Ureter (tissue), 1 donor: ENCODE data around the gene CELA2B. TPM values are rescaled to one million over a fixed set of nuclear protein-coding genes. Genes with fewer than 3 reads are reported as not detected.
"Not testable (repeated sequence)": the region's sequence is repeated elsewhere in the genome, so short reads cannot be mapped to it uniquely, and the experiment has no call there.

Experiments
- DNase-seq: peaks from one replicate; pipeline ENCODE4 v3.0.0-alpha.2; 2020; ENCODE audit warnings: low spot score
- total RNA-seq: library from RNA; stranded (reverse); gene quantifications from one replicate; pipeline ENCODE4 v1.2.4, GENCODE V29; 2023
- donor health status: DM: yes; HTN: yes; CAD: no.

Gene CELA2B
- total RNA-seq, 1 donor from 2014 or later, result not detected

DNA sequence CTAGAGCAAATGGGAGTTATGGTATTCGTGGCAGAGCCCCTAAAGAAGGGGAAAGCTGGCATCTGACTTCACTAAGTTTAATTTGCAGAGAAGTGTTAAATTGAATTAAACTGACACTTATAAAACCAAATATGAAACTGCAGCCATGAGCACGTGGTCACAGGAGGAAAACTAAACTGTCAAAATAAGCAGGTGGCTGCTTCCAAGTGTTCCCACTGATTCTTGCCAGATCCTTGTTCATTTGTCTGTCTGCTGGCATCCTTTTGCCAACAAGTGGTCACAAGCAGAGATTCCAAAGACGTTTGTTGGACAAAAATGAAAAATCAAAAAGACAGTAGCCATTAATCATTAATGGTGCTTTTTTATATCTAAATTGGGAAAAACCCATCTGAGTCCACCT lies 6.5 kb upstream of the CELA2B start:
- no peak for DNase-seq

DNA sequence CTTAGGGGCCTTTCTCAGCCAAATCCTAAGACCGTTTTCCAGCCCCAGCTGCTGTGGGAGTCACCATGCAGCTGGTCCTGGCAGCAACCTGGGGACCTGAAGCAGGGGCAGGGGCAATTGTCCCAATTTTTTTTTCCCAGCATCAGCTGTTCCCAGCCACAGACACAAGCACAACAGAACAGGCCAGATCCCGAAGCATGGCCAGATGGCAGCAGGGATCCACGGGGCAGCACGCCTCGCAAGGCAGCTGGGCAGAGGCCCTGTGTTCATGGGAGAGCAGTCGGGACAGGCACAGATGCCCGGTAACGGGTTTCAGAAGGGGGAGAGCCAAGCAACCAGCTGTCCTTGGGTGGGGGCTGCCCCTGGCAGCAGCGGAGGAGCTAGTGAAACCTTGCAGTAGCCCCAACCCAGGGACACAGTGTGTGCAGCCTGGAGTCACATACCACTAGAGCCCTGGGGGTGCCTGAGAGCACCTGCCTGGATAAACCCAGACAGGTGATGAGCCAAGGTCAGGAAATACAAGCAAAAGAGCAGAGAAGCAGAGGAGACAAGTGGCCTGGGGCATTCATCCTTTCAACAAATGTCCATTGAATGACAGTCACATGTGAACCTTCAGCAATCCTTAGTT lies 6.0 kb upstream of the CELA2B start:
- not testable (repeated sequence) for DNase-seq

DNA sequence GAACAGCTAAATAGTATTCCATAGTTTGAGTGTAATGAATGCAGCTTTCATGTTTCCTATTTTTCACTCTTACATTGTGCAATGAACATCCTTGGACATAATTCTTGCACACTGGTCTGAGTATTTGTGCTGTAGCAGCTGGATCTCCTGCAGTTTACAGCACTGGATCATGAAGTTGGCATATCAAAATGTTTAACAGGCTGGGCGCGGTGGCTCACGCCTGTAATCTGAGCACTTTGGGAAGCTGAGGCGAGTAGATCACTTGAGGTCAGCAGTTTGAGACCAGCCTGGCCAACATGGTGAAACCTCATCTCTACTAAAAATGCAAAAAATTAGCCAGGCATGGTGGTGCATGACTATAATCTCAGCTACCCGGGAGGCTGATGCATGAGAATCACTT lies 4.8 kb upstream of the CELA2B start:
- DNase-seq, result not testable (repeated sequence)

DNA sequence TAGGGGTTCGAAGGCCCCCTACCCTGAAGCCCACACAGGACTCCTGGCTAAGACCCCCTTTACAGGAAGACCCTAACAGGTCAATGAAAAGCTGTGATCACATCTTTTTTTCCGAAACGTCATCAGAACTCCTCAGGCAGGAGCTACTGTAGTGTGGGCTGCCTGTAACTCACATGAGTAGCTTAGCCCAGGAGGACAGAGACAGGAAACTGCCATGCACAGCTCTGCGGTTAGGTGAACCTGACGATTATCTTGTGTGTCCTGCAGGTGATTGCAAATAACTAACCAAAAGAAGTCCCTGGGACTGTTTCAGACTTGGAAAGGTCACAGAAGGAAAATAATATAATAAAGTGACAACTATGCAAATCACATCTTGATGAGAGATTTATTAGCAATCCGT lies 4.2 kb upstream of the CELA2B start:
- DNase-seq, result not testable (repeated sequence)

DNA sequence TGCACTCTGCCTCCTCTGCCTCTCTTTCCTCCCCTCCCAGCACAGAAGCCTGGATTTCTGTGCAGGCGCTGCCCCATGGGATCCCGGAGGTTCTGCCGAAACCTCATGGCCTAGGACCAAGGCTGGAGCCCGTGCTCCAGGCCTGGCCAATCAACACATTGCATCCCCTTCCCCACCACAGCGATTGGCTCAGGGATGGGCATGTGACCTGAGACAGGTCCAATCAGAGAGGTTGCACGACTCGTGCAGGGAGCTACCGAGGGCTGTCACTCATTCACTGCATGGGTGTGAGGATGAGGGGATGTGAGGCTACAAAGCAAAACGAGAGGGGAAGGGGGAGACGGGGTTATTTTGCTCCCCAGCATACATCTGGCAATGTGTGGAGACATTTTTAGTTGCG lies 3.3 kb upstream of the CELA2B start:
- DNase-seq, result no peak

DNA sequence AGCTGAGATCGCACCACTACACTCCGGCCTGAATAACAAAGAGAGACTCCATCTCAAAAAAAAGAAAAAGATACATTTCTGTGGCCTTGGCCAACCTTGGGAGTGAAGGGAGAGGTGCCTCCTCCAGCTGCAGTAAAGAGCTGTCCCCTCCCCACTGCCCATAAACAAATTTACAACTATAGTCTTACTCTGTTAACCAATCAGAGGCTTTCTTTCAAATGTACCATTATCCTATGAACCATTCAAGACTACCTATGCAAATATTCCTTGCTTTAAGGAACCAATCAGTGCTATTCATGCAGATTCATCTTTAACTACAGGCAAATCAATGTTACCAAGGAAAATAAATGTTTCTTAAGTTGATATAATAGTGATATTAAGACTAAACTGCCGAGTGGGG lies 1.0 kb downstream of the CELA2B start:
- DNase-seq, result no peak

DNA sequence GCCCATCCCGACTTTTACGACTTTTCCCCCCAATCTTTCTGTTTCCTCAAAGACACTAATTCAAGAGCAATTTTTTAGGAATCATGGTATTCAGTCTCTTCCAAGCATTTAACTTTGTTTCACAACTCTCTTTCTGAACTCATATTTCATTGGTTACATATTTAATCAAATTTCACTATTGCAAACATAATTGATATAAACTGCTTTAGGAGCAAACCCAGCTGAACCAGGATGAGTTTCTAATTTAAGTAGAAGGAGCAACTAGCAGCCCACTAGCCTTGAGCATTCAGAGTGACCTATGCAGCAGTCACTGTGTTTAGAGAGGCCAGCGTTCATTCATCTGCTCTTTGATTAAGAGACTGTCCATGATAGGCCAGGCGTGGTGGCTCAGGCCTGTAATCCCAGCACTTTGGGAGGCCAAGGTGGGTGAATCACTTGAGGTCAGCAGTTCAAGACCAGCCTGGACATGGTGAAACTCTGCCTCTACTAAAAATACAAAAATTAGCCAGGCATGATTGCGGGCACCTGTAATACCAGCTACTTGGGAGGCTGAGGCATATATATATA lies 1.8 kb downstream of the CELA2B start:
- no peak for DNase-seq

DNA sequence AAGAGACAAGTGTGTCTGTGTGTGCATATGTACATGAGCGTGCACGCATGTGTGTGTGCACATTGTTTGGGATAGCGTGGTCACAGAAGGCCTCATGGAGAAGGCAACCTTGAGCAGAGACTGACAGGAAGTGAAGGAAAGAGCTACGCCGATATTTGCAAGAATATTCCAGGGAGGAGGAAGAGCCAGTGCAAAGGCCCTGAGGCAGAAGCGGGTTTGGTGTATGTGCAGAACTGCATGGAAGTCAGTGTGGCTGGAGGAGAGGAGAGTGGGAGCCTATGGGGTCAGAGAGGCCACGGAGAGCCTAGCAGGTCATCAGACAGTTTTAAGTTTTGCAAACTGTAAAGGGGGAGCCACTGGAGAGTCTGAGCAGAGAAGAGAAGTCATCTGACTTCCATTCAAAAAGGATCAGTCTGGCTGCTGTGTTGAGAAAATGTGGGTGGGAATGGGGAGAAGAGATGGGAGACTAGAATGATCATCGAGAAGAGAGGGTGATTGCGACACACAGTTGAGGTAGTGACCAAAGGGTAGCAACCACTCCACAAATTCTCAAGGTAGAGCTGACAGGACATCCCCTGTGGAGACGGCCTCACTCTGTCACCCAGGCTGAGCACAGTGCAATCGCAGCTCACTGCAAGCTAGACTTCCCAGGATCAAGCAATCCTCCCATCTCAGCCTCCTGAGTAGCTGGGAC lies 3.9 kb downstream of the CELA2B start:
- no peak for DNase-seq

DNA sequence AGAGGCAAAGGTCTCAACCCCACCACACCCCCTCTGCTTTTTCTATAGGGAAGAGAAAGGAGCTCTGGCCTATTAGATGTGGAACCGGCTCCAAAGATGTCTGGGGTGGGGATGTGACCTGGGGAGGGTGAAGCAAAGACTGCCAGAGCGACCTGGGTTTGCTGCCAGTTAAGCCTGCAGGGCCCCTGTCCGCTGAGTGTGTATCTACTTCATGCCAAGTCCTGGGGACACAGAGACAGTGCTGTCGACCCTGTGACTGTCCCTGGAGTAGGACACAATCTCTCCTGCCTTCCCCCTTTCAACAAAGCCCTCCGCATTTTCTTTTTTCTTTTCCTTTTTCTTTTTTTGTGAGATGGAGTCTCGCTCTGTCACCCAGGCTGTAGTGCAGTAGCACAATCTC lies 6.6 kb downstream of the CELA2B start:
- DNase-seq, result not testable (repeated sequence)

DNA sequence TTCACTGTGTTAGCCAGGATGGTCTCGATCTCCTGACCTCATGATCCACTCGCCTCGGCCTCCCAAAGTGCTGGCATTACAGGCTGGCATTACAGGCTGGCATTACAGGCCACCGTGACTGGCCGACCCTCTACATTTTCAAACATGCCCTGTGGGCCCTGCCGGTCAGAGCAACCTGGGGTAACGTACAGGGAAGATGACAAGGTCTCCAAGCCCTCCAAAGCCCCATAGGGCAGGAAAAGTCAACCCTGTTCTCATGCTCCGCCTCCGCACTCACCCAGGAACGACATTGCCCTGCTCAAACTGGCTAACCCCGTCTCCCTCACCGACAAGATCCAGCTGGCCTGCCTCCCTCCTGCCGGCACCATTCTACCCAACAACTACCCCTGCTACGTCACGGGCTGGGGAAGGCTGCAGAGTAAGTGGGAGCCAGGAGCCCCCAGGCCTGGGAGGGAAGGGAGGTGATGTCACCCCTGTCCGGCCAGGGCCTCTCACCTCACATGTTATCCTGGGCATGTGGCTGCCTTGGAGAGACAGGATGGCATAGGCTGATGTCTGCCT lies 7.2 kb downstream of the CELA2B start:
- DNase-seq, result not testable (repeated sequence)

DNA sequence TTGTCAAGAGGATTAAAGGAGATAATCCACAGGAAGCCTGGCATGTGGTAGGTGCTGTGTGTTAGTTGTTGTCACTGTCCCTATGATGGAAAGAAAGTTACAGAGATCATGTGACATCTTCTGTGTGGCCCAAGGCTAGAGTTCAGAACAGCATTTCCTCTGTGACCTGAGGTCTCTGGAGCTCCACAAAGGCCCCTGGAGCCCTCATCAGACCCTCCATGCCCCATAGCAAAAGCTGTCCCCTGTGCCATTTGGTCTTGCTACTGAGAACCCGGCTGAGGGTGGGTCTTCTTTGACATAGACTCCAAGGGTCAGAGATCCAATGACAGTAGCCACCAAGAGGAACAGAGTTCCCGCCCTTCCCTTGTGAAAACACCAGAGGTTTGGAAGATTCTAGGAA lies 8.1 kb downstream of the CELA2B start:
- DNase-seq, result no peak

DNA sequence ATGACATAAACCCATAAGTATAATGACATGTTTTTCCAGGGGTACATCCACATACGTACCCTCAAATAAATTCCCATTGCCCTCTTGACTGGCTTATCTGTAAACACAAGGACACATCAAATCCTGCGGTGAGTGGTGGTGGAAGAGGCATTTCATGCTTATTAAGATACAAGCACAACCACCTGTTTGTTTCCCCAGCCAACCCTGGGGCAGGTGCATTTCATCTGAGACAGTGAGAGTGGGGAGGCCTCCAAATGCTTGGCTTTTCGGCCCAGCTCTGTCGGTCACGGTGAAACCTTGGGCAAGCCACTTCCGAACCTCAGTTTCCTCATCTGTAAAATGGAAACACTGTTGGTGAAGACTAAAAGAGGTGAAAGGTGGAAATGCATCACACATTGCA lies 8.5 kb downstream of the CELA2B start:
- DNase-seq, result not testable (repeated sequence)

DNA sequence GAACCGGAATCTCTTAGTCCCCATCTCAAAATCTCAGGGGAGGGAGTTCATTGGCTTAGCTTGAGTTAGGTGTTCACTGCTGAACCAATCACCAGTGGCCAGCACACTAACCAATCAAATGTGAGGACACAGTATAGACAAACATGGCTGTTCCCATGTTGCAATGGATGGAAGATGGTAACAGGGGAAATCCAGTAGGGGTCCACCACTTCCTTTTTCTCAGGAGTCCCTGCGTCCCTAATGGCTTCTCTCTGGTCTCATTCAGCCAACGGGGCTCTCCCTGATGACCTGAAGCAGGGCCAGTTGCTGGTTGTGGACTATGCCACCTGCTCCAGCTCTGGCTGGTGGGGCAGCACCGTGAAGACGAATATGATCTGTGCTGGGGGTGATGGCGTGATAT lies 9.7 kb downstream of the CELA2B start:
- DNase-seq, result no peak

DNA sequence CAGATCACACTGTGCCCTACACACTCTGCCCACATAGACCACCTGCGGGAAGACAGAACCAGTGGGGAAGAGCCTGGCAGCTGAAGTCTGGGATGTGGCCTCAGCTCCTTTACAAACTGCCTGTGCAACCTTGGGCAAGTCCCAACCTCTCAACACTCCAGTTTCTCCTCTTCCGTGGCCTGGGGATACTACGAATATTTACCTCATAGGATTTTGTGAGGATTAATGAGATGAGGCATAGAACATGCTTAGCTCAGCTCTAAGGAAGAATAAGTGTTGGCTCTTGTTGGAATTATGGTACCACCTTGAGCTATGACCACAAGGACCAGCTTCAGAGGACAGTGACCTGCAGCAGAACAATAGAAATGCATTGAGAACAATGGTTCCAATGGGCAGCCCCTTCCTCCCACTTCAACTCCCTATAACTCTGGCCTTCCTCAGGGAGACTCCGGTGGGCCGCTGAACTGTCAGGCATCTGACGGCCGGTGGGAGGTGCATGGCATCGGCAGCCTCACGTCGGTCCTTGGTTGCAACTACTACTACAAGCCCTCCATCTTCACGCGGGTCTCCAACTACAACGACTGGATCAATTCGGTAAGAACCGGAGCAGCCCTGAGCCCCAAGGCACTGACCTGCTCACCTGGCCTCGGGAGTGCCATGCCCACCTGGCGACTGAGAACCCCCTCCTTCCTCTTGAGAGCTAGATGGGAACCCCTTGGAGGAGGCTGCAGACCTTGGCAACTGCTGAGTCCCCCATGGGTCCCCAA lies 11.1 kb downstream of the CELA2B start:
- DNase-seq, result not testable (repeated sequence)

DNA sequence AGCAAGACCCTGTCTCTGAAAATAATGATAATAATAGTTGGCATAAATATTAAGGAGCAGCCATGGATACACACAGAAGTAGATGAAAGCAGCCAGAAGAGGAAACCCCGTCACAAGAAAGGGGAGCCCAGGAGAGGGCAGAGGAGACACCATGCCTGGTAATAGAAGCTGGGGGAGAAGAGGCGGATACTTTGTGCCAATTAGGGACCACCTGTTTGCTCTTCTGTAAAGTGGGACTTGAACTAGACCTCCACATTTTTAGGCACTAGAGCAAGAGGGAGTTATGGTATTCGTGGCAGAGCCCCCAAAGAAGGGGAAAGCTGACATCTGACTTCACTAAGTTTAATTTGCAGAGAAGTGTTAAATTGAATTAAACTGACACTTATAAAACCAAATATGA lies 12.5 kb downstream of the CELA2B start:
- no peak for DNase-seq

DNA sequence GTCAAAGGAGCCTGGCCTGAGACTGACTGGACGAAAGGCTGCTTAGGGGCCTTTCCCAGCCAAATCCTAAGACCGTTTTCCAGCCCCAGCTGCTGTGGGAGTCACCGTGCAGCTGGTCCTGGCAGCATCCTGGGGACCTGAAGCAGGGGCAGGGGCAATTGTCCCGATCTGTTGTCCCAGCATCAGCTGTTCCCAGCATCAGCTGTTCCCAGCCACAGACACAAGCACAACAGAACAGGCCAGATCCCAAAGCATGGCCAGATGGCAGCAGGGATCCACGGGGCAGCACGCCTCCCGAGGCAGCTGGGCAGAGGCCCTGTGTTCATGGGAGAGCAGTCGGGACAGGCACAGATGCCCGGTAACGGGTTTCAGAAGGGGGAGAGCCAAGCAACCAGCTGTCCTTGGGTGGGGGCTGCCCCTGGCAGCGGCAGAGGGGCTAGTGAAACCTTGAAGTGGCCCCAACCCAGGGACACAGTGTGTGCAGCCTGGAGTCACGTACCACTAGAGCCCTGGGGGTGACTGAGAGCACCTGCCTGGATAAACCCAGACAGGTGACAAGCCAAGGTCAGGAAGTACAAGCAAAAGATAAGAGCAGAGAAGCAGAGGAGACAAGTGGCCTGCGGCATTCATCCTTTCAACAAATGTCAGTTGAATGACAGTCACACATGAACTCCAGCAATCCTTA lies 13.3 kb downstream of the CELA2B start:
- DNase-seq, result no peak

DNA sequence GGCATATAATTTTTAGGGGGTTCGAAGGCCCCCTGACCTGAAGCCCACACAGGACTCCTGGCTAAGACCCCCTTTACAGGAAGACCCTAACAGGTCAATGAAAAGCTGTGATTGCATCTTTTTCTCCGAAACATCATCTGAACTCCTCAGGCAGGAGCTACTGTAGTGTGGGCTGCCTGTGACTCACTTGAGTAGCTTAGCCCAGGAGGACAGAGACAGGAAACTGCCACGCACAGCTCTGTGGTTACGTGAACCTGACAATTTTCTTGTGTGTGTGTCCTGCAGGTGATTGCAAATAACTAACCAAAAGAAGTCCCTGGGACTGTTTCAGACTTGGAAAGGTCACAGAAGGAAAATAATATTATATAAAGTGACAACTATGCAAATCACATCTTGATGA lies 15.1 kb downstream of the CELA2B start:
- DNase-seq, result not testable (repeated sequence)

DNA sequence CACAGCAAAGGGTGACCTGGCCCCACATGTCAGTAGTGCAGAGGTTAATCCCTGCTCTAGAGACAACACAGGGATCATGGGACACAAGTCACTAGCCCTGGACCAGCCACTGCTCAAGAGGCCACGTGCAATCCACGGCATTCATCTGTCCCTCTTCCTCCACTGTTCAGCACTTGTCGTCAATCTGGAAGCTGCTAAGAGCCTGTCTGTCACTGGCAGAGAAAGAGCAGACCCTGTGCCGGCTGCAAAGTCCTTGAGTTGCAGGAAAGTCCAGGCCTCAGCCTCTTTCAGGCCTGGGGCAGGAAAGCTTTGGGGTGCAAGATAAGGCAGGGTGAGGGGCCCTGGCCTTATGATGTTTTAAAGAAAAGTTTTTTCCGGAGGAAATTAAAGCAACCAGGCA lies 16.7 kb downstream of the CELA2B start:
- DNase-seq, result no peak

DNA sequence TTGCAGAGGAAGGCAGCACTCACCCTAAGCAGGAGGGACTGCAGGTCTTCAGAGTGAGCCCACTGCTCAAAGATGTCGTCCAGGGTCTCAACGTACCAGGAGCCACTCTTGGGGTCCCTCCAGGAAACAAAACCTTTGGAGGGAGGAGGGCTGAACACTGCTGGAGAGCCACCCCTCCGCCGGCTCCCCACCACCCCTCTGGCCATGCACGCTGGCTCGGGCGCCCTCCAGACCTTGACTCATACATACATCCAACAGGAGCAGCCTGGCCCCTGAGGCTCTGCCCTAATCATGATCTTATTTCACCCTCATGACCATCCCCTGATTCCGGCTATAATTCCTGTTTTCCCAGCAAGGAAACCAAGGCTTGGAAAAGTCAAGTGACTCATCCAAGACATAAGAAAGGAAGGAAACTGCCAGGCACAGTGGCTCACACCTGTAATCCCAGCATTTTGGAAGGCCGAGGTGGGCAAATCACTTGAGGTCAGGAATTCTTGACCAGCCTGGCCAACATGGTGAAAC lies 18.0 kb downstream of the CELA2B start:
- DNase-seq, result no peak

DNA sequence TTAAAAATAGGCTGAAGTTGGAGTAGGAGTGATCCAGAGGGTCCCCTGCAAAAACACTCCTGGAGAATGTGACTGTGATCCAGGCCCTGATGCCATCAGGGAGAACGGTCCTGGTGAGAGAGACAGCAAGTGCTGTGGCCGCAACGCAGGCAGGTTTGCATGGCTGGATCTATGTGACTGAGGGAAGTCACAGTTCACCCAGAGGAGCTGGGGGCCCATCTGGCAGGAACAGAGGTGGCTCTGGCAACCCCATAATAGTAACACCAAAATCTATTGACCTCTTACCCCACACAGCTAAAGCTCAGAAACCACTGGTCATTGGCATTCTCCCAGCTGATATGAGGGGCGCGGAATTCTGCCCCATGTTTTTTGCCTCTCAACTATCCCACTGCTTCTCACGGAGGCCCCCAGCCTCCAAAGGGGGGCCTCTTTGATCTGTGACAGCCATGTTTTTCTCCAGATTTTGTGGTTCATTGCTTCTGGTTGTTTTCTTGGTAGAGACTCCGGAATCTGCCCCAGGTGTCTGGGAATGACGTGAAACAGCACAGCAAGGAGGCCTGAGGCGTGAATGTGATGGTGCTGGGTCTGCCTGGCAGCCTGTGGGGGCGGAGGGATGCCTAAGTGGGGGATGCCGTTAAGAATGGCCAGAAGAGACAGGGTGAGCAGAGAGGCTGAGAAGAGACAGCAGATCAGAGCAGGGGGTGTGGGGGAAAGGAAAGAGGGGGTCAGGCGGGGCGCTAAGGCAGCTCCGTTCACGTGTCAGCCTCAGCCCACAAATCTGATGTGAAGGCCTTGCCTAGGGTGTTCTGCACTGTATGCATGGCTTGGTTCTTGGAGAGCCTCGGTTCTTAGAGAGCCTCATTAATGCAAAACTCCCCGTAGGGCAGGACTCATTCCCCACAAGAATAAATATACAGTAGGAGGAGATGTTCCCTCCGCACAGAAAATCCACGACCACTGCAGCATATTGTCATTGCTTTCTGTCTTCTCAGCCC lies 24.6 kb downstream of the CELA2B start:
- no peak for DNase-seq
